Progenitor cell of endocrine pancreas (in vitro differentiated cells): ENCODE data around the gene ULBP2. TPM values are rescaled to one million over a fixed set of nuclear protein-coding genes. Genes with fewer than 3 reads are reported as not detected.
"Not testable (repeated sequence)": the region's sequence is repeated elsewhere in the genome, so short reads cannot be mapped to it uniquely, and the experiment has no call there.

Experiments
- DNase-seq: peaks from one replicate; pipeline ENCODE4 v3.0.0; 2021; ENCODE audit warnings: low spot score; ENCODE audit not compliant: unreplicated experiment
- H3K27ac Mint-ChIP-seq: 2 replicates; pipeline ENCODE4 v1.8.0; 2021; ENCODE audit warnings: mild to moderate bottlenecking, moderate library complexity, mixed read lengths
- H3K27me3 Mint-ChIP-seq: 2 replicates; pipeline ENCODE4 v1.8.0; 2021; ENCODE audit warnings: mixed read lengths
- H3K36me3 Mint-ChIP-seq: 2 replicates; pipeline ENCODE4 v1.8.0; 2022; ENCODE audit warnings: mixed read lengths; ENCODE audit not compliant: insufficient read depth
- H3K4me1 Mint-ChIP-seq: 2 replicates; pipeline ENCODE4 v1.8.0; 2021; ENCODE audit warnings: low read depth, mixed read lengths
- H3K4me3 Mint-ChIP-seq: 2 replicates; pipeline ENCODE4 v1.8.0; 2021; ENCODE audit warnings: low read depth, mild to moderate bottlenecking, moderate library complexity, mixed read lengths
- H3K9me3 Mint-ChIP-seq: 2 replicates; pipeline ENCODE4 v1.8.0; 2021; ENCODE audit warnings: low read depth, mixed read lengths
- total RNA-seq: library from RNA; stranded (reverse); gene quantifications from 2 replicates; pipeline ENCODE4 v1.2.1, GENCODE V29; 2021
- TF ChIP-seq, protein P1 (sequence below): fragments of 200-600 bp; sonication (generic); IDR thresholded peaks from one replicate; pipeline ENCODE4 v1.5.0; 2021; ENCODE audit warnings: antibody characterized with exemption, mild to moderate bottlenecking; ENCODE audit not compliant: unreplicated experiment

The ULBP2 gene
- total RNA-seq, 1 donor from 2014 or later: not detected

DNA sequence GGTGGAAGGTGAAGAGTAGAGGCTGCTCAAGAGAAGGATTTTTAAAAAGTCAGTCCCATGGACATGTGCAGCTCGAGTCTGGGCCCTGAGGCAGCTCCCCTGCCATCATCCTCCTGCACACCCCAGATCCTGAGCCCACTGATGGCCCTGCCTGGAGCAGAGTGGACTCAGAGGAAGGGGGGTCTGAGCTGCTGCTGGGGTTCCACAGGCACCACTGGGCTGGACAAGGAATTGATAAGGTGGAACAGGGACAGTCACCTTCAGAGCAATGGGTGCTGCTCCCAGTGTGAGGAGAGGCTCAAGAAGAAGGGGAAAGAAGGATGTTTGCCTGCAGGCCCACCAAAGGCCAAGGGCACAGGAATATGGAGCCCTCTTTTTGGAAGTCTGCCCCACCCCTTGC is 6.2 kb downstream of the ULBP2 start:
- peaks cover 82% of the 10 kb centered on the region for H3K27me3 Mint-ChIP-seq
- H3K4me3 Mint-ChIP-seq: no peak overlapping the region
- H3K36me3 Mint-ChIP-seq: no peaks in the 10 kb centered on the region
- no peak overlapping the region for H3K27ac Mint-ChIP-seq
- H3K4me1 Mint-ChIP-seq: no peaks in the 10 kb centered on the region
- no peaks in the 10 kb centered on the region for H3K9me3 Mint-ChIP-seq
- no peak for DNase-seq
- TF ChIP-seq, protein P1, sequence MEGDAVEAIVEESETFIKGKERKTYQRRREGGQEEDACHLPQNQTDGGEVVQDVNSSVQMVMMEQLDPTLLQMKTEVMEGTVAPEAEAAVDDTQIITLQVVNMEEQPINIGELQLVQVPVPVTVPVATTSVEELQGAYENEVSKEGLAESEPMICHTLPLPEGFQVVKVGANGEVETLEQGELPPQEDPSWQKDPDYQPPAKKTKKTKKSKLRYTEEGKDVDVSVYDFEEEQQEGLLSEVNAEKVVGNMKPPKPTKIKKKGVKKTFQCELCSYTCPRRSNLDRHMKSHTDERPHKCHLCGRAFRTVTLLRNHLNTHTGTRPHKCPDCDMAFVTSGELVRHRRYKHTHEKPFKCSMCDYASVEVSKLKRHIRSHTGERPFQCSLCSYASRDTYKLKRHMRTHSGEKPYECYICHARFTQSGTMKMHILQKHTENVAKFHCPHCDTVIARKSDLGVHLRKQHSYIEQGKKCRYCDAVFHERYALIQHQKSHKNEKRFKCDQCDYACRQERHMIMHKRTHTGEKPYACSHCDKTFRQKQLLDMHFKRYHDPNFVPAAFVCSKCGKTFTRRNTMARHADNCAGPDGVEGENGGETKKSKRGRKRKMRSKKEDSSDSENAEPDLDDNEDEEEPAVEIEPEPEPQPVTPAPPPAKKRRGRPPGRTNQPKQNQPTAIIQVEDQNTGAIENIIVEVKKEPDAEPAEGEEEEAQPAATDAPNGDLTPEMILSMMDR: no peak

DNA sequence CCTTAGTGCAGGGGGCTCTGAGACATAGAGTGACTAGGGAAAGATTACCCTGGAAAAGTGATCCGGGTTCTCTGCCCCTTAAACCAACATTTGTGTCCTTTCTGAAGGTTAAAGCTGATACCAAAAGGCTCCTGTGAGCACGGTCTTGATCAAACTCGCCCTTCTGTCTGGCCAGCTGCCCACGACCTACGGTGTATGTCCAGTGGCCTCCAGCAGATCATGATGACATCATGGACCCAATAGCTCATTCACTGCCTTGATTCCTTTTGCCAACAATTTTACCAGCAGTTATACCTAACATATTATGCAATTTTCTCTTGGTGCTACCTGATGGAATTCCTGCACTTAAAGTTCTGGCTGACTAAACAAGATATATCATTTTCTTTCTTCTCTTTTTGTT is 6.8 kb downstream of the ULBP2 start:
- TF ChIP-seq, protein P1: no peak
- H3K9me3 Mint-ChIP-seq: no peaks in the 10 kb centered on the region
- H3K27ac Mint-ChIP-seq: no peak overlapping the region
- DNase-seq: no peak
- H3K4me3 Mint-ChIP-seq: no peak overlapping the region
- H3K4me1 Mint-ChIP-seq: no peaks in the 10 kb centered on the region
- no peaks in the 10 kb centered on the region for H3K36me3 Mint-ChIP-seq
- peaks cover 82% of the 10 kb centered on the region for H3K27me3 Mint-ChIP-seq

DNA sequence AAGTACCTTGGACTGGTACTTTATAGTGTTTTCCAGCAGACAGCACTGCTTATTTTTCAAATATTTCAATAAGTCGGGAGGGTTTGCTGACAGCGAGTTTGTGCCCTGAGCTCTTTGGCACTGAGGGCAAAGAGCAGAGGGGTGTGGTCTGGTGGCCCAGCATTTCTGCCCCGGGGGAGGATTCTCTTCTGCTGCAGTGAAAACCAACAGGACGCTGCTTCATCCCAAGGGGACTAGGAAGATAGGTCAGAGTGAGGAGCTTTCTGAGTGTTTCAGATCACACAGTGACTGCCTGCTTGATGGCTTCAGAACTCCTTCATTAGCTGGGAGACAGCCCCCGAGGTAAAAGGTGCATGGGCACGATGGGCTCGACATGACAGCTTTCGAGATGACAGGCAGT is 8.6 kb downstream of the ULBP2 start:
- TF ChIP-seq, protein P1: no peak
- Mint-ChIP-seq H3K36me3 (no peaks in the 10 kb centered on the region), H3K4me1 (no peaks in the 10 kb centered on the region), H3K4me3 (no peak overlapping the region), H3K27ac (no peak overlapping the region), H3K27me3 (peaks cover 81% of the 10 kb centered on the region), H3K9me3 (no peaks in the 10 kb centered on the region)
- DNase-seq: no peak

DNA sequence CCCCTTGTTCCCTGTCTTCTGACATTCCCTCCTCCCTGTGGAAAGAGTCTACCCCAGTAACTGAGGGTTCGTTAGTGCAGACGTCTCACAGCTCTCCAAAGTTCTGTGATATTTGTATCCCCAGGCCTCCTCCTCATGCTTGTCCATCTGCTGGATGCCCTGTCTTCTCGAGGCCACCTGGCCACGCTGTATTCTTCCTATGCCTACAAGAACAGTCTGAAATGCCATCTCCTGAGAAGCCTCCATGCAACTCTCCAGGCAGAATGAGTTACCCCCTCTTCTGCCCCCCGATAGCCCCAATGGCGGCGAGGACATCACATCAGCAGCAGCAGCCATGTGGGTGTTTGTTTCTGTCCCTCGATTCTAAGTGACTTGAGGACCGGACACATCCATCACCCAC is 9.3 kb downstream of the ULBP2 start:
- no peaks in the 10 kb centered on the region for H3K36me3 Mint-ChIP-seq
- H3K4me3 Mint-ChIP-seq: no peak overlapping the region
- no peak overlapping the region for H3K27ac Mint-ChIP-seq
- TF ChIP-seq, protein P1: no peak
- H3K9me3 Mint-ChIP-seq: no peaks in the 10 kb centered on the region
- peaks cover 84% of the 10 kb centered on the region for H3K27me3 Mint-ChIP-seq
- DNase-seq: no peak
- no peaks in the 10 kb centered on the region for H3K4me1 Mint-ChIP-seq

DNA sequence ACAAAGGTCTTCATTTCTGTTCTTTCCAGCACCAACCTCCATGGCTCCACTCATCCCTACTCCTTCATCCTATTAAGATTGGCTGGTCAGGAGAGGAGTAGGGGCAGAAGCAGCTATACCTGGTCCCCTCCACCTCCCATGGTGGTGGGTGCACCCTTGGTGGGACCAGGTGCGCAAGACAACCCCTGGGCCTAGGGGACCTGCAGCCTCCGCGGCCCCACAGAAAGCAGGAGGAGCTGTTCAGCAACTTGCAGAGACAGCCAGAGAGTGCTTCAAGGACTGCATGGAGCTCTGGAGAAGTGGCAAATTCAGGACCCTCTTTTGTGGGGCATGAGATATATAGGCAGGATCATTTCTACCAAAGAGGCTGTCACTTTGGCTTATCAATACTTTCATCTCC is 9.8 kb downstream of the ULBP2 start:
- no peak for DNase-seq
- no peaks in the 10 kb centered on the region for H3K36me3 Mint-ChIP-seq
- H3K9me3 Mint-ChIP-seq: no peaks in the 10 kb centered on the region
- TF ChIP-seq, protein P1: no peak
- H3K4me1 Mint-ChIP-seq: no peaks in the 10 kb centered on the region
- no peak overlapping the region for H3K27ac Mint-ChIP-seq
- peaks cover 83% of the 10 kb centered on the region for H3K27me3 Mint-ChIP-seq
- H3K4me3 Mint-ChIP-seq: no peak overlapping the region

DNA sequence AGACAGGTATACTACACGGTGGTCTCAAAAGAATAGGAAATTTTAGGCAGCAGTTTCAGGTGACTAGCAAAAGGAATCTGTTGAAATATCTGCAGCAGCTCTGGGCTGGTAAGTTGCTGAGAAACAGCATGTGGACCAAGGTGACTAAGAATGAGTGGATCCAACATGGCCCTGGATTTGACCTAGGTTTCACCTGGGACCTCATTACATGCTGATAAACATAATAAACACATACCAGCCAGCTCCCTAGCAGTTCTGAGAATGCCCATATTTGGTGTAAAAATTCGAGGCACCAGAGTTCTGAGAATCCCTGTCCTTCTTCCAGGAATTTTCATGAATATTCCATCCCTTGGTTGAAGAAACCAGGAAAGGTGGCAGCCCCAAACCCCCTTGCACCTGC is 11.6 kb downstream of the ULBP2 start:
- not testable (repeated sequence) for H3K36me3 Mint-ChIP-seq, H3K27ac Mint-ChIP-seq, H3K9me3 Mint-ChIP-seq, H3K4me1 Mint-ChIP-seq, DNase-seq, H3K4me3 Mint-ChIP-seq
- peaks cover 88% of the 10 kb centered on the region for H3K27me3 Mint-ChIP-seq

DNA sequence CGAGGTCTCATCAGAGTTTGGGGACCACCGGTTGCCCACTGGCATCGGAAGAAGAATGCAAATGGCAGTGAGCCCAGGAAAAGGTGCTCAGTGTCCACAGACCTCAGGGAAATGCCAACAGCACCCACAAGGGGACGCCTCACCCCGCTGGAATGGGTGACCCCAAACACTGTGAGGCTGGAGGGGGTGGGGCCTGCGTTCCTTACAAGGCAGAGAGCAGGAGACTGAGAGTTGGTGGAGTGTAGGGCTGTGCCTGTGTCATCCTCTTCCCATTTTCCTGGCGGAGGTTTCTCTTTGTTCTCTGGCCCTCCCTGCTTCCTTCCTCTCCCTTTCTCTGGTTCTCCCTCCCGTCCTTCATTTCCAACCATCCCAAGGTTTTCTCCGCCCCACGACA is 12.1 kb downstream of the ULBP2 start:
- peaks cover 87% of the 10 kb centered on the region for H3K27me3 Mint-ChIP-seq
- H3K36me3 Mint-ChIP-seq, DNase-seq, H3K27ac Mint-ChIP-seq, H3K4me1 Mint-ChIP-seq, H3K4me3 Mint-ChIP-seq, H3K9me3 Mint-ChIP-seq: not testable (repeated sequence)

DNA sequence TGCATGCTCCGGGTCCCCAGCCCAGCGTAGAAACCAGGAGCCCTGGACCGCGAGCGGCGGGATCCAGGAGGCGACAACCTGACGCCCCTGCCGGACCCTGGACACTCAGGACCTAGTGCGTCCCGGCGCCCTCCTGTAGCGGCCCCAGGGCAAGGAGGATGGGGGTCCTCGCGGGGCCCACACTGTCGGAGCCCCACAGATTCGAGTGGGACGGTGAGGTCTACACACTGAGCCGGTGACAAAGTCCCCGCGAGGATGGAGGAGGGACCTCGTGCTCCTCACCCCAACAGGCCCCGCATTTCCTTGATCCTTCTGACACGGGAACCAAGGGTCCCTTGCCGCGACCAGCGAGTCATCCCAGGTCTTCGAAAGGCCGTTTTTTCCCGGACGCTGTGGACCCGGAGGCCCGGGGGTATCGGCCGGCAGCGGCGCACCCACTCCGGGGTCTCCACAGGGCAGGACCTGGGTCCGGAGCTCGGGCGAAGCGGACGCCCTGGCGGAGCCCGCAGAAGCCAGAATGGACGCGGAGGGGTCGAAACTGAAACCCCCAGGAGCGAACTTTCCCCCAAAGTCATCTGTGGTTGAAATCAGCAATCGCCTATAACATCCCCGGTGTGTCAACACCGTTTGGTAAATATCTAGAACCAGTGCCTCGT is 12.6 kb downstream of the ULBP2 start:
- H3K27me3 Mint-ChIP-seq: peaks cover 87% of the 10 kb centered on the region

More for the DNA sequence above, 12.6 kb downstream of the ULBP2 start:
- not testable (repeated sequence) for H3K4me3 Mint-ChIP-seq, H3K36me3 Mint-ChIP-seq, H3K9me3 Mint-ChIP-seq, H3K4me1 Mint-ChIP-seq, H3K27ac Mint-ChIP-seq, DNase-seq
